ENCODE data around the gene UBTD2.
"Not testable (repeated sequence)": the region's sequence is repeated elsewhere in the genome, so short reads cannot be mapped to it uniquely, and the experiment has no call there.

Gene UBTD2

DNA sequence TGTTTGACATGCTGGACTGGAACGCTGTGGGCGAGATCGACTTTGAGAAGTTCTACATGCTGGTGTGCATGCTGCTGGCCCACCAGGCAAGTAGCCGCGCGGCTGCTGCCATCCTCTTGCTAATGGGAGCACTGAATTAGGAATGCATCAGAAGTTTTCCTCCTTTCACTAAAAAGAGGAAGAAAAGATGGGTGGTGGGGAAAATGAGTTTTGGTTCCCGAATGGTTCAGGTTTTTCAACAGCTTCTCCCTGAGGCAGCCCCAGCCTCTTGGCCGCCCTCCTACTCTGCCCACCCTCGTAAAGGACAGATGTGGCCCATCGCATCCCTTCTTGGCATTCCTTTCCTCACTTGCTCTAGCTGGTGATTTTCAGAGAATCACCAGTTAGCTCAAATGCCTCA is 84.1 kb downstream of the UBTD2 start:
- H3K4me3 ChIP-seq (ENCODE audit: low read depth, low read length), result no peak overlapping the region

DNA sequence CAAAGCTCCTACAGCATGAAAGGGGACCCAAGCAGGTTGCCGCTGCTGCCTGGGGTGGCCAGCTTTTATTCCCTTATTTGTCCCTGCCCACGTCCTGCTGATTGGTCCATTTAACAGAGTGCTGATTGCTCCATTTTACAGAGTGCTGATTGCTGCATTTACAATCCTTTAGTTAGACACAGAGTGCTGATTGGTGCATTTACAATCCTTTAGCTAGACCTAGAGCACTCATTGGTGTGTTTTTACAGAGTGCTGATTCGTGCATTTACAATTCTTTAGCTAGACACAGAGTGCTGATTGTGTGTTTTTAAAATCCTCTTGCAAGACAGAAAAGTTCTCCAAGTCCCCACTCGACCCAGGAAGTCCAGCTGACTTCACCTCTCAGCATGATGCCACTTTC is 85.8 kb downstream of the UBTD2 start:
- not testable (repeated sequence) for H3K4me3 ChIP-seq (ENCODE audit: low read depth, low read length)

DNA sequence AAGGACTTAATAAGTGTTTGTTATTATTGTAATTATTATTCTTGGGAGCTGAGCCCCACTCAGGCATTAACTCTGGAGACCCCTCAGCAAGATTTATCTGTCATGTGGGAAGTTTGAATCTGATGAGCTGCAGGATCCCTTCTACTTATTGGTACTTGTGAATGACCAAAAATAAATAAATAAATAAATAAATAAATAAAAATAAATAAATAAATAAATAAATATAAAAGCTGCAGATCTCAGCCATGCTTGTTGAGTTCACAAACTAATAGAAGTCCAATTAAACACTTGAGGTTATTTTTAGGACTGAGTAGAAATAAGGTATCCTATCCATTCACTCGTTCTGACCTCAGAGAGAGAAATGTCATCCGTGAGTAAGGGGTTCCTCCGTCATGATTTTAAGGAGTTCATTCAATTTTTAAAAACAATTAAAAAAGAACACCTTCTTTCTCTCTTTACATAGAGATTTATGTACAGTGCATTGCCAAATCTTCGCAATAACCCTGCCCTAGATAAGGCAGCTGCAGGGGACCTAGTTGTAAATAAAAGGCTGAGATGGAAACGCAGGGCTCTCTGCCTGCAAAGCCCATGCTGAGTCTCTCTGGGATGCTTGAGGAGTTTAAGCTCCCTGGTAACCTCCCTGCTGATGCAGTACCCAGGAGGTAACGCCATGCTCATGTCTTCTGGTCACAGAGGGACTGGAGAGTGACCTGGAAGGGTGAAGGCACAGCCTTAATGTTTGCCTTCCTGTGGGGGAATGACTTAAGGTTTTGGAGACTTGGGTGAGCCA is 88.4 kb downstream of the UBTD2 start:
- no peak overlapping the region for H3K4me3 ChIP-seq (ENCODE audit: low read depth, low read length)

DNA sequence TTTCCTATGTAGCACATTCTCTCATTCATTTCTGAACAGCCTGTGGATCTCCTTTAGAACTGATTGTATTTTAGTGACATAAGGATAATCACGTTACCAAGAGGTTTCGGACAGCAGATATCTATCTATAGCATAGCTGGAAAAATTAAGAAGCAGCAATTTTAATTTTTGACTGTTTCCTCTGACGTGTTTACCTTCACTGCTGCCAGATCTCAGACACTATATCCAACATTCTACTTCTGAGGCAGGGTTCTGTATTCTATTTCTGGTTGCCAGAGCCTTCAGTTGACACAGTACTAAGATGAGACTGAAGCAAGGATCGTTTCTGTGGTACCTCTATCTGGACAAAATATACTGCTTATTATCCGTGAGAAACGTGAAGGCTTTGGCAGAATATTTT is 89.7 kb downstream of the UBTD2 start, which contains the start of gene EFCAB9:
Gene EFCAB9 (plus strand): TSS at position 301 of the 400 bp plus-strand sequence. CDS start 1 bp downstream, at position 302.
- no peak within 1 kb of the TSS for H3K4me3 ChIP-seq (ENCODE audit: low read depth, low read length)

DNA sequence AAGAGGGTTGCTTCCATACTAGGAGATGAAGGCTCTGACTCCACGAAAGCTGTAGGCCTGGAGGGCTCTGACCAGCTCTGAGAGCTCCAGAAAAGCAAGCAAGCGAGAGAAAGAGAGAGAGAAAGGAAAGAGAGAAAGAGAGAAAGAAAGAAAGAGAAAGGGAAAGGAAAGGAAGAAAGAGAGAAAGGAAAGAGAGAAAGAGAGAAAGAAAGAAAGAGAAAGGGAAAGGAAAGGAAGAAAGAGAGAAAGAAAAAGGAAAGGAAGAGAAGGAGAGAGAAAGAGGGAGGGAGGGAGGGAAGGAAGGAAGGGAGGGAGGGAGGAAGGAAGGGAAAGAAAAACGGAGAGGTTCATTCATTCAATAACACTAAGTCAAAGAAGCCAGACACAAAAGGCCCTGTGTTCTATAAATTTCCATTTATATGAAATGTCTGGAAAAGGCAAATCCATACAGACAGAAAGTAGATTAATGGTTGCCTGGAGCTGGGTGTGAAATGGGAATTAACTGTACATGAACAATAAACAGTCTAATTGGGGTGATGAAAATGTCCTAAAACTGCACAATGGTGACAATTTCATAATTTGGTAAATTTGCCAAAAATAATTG is 93.8 kb downstream of the UBTD2 start:
- no peak overlapping the region for H3K4me3 ChIP-seq (ENCODE audit: low read depth, low read length)

DNA sequence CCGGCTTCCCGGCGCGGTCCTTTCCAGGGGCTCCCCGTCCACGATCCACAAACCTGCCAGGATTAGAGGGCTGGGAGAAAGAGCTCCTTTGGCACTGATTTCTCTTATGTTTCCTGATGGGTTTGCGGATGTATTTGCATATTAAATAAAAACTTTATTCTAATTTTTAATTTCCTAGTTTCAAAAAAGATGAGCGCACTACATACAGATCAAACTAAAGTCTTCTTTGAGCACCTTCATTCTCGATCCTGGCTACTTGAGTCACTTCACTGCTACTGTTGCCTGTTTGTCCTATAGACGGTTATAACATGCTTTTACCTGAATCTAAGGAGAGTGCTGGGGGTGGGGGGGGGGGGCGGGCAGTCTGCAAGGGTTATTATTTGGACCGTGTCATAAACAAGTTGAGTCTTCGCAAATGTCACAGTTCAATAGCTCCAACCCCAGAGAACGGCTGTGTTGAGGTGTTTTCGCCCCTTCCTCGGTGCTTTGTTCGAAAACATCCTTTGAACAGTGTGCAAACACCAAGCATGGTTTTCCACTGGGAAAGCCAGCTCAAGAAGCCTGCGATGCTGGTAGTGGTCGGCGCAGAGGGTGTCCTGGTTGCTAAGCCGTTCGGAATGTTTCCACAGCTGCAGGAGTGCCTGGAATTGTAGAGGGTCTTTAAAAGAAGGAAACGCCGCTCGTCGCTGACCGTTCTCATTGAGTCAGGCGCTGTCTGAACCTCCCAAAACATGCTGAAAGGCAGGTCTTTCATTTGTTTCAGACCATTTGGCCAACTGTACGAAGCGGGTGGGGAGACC is 94.5 kb downstream of the UBTD2 start:
- H3K4me3 ChIP-seq (ENCODE audit: low read depth, low read length), result peak overlapping the region; percentile 91

DNA sequence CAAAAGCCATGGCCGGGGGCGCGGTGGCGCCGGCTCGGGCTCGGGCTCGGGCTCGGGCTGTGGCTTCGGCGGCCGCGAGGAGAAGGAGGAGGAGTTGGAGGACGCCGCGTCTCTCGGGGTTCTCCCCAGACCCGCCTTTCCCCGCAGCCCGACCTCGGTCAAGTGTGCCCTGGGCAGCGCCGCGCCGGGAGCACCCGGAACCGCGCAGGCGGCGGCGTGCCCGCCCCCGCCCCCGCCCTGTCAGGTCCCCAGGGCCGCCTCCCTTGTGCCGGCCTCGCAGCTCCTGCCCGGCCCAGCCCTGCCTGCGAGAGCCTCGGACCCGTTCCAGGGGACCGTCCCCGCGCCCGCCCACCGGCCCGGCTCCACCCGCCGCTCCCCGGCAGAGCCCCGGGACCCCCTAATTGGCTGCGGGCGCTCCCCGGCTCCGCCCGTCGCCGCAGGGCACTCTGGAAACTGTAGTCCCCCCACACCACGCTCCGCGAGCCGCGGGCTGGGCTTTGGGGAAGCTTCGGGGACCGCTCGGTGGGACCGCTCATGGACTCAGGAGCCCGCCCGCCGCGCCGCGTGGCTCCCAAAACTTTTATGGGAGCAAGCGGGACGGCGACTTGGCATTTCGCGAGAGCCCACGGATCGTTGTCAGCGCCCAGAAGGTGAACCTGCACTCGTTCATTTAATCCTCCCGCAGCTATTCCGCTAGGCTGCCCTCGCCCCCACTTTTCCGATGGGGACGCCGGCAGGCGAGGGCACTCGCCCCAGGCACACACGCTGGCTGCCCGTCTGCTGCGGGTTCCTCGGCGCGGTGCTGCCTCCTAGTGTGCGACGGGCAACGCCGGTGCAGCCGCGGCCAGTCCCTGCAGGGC is 95.3 kb downstream of the UBTD2 start, which contains the start of gene STK10:
Gene STK10 (minus strand): TSS at position 192 of the 860 bp plus-strand sequence. CDS start 182 bp downstream, at position 10.
- peak within 1 kb of the TSS; percentile 91 for H3K4me3 ChIP-seq (ENCODE audit: low read depth, low read length)

DNA sequence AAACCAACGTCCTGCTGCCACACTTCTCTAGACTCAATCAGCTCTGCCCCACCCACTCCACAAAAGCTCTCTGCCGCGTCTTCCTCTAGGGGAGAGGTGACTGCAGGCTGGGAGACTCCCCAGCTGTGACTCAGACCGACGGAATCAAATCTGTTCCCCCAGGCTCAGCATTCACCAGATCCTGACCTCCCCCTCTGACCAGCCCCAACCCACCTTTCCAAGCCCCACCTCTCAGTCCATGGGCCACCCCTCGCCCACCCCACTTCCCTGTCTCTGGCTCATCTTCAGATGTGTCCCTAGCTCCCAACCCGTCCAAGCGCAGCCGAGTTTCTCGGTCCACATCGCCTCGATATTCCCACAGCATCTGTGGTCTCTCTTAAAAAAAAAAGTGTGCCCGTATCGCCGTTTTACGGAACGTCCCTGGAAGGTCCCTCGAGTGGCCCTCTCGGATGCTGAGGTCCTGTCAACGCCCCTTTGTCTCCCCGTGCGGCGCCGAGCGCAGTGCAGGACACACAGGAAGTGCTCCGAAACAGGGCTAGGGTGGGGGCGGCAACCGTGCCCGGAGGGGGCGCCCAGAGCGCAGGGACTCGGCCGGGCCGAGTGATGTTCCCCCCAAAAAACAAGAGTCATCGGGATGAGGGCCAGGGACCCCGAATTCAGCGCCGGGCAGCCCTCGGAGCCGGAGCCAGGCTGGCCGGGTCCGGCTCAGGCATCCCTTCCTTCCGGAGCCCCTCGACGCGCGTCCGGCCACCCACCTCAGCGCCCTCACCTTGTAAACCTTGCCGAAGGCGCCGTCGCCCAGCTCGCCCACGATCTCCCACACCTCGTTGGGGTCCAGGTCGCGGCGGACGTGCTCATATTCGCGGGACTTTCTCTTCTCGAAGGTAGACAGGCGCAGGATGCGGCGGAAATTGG is 96.2 kb downstream of the UBTD2 start:
- peak overlapping the region; percentile 91 for H3K4me3 ChIP-seq (ENCODE audit: low read depth, low read length)

DNA sequence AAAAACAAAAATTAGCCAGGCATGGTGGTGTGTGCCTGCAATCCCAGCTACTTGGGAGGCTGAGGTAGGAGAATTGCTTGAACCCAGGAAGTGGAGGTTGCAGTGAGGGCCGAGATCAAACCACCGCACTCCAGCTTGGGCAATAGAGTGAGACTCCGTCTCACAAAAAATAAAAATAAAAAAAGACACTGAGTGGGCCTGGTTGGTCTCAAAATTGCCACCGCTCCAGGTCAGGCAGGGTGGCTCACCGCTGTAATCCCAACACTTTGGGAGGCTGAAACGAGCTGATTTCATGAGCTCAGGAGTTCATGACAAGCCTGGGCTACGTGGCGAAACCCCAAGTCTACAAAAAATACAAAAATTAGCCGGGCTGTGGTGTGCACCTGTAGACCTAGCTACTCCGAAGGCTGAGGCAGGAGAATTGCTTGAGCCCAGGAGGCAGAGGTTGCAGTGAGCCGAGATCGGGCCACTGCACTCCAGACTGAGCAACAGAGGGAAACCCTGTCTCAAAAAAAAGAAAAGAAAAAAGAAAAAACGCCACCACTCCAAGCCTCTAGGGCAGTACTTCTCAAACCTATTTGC is 97.4 kb downstream of the UBTD2 start:
- H3K4me3 ChIP-seq (ENCODE audit: low read depth, low read length), result no peak overlapping the region

DNA sequence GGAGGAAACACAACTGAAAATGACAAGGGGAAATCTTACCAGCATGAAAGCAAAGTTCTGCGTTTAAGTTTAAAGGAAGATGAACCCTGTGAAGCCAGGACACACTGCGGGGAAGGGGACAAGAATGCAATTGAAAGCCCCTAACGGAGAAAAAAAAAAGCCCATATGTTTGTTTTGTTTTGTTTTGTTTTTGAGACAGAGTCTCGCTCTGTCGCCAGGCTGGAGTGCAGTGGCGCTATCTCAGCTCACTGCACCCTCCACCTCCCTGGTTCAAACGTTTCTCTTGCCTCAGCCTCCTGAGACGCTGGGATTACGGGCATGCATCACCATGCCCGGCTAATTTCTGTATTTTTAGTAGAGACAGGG is 98.5 kb downstream of the UBTD2 start:
- H3K4me3 ChIP-seq (ENCODE audit: low read depth, low read length), result no peak overlapping the region

DNA sequence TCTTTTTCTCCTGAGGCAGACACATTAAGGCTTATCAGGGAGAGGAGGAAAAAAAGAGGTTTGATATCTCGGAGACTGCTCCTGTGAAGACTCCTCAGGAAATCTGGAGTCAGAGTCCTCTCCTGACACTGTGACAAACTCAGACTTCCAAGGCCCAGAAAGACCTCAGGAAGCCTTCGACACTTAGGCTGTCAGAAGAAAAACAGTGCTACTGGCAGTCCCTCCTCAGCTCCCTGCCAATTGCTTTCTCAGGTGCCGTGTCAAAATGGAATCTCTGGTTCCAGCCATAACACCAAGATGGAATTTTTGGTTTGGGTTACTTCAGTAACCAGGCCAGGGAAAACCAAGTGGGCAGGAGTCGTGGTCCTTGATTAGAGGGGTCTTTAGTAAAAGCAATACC is 99.7 kb downstream of the UBTD2 start:
- no peak overlapping the region for H3K4me3 ChIP-seq (ENCODE audit: low read depth, low read length)

DNA sequence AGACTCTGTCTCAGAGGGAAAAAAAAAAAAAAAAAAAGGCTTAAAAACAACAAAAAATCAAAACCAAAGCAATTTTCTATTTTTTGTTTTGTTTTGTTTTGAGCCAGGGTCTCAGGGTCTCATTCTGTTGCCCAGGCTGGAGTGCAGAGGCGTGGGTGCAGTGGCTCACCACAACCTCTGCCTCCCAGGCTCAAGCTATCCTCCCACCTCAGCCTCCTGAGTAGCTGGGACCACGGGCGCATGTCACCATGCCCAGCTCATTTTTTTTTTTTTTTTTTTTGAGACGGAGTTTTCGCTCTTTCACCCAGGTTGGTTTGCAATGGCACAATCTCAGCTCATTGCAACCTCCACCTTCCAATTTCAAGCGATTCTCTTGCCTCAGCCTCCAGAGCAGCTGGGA is 101.3 kb downstream of the UBTD2 start:
- H3K4me3 ChIP-seq (ENCODE audit: low read depth, low read length), result no peak overlapping the region

DNA sequence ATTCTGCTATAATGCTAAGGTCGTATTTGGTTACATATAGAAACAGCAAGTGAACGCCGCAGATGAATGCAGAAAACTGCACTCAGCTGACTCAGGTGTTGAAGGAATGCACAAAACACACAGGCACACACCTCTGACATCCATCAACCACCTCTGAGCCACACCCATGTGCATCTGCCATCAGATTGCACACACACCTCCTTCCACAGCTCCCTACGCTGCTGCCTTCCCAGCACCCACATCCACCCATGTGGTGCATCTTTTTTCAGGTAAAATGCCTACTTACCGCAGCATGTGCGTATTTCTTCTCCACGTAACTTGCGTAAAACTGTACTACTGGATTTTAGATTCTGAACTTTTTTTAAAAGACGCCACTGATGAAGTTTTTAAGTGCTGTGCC is 102.6 kb downstream of the UBTD2 start:
- H3K4me3 ChIP-seq (ENCODE audit: low read depth, low read length), result no peak overlapping the region

DNA sequence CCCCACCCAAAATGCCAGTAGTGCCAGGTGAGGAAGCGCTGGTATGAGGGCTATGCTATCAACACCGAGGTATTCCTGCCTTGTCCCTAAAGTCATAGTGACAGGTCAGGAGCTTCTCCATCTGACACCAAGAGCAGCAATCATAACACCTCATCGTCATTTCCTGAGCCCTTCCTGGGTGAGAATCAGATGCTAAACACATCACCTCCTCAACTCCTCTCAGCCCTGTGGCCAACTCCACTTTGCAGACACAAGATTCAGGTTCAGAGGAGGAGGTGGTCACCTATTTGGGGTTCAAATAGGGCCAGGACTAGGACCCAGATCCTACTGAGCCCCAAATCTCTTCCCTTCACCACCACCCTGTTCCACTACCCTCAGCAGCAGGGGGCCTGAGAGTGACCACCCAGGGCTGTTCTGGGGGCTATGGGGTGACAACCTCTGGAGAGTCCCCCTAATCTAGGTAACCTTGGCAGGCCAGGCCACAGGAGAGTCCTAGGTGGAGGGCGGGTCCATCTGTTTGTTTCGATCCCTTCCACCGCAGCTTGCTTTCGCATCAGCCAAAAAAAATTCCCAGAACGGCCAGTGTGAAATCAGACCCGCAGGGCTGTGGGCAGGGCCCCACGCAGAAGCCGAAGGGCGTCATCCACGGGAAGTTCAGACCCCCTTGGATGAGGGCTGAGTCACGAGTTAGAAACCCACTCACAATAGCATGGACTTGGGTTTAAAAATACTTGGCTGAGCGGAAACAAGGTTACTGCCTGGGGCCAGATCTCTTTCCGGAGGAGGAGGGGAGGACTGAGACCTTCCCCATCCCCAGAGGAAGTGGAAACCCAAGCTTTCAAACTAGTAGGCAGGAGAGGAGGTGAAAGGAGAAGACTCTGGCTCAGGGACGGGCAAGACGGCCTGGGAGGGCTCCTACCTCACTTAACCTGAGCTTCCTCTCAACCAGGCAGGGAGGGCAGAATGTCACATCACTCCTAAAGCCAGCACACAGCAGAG is 104.3 kb downstream of the UBTD2 start:
- no peak overlapping the region for H3K4me3 ChIP-seq (ENCODE audit: low read depth, low read length)

DNA sequence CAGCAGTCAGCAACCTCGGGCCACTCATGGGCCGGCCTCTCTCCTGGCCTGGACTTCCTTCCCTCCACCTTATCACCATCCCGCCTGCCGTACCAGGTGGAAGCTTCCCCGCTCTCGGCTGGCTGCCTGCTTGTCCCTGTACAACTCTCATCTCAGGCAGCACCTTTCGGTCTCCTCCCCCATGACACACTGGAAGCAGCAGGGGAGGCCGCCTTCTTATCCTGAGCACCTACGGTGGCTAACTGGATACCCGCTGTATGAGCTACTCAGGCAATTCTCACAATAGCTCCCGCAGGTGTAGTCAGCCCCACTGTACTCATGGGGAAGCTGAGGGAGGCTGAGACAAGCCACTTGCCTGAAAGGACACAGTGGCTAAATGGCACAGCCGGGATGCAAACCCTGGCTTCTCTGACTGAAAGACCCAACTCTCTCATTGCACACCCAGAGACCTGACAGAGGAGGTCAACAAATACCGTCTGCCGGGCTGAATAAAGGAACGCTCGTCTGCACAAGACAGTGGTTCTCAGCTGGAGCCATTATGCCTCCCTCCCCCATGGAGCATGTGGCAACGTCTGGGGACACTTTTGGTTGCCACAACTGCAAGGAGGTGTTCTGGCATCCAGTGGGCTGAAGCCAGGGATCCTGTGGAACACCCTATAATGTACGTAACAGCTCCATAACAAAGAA is 105.1 kb downstream of the UBTD2 start:
- H3K4me3 ChIP-seq (ENCODE audit: low read depth, low read length), result no peak overlapping the region

DNA sequence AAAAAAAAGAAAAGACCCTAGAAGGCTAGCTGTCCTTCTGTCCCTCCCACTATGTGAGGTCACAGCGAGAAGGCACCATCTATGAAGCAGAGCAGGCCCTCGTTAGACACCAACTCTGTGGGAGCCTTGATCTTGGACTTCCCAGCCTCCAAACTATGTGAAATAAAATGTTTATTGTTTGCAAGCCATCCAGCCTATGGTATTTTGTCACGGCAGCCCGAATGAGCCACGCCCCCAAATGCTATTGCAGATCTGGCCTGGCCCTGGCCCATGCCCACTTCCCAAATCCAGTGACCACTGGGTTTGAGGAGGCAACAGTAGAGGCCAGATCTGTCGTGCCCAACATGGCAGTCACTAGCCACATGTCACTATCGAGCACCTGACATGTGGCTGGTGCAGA is 106.4 kb downstream of the UBTD2 start:
- H3K4me3 ChIP-seq (ENCODE audit: low read depth, low read length), result no peak overlapping the region

DNA sequence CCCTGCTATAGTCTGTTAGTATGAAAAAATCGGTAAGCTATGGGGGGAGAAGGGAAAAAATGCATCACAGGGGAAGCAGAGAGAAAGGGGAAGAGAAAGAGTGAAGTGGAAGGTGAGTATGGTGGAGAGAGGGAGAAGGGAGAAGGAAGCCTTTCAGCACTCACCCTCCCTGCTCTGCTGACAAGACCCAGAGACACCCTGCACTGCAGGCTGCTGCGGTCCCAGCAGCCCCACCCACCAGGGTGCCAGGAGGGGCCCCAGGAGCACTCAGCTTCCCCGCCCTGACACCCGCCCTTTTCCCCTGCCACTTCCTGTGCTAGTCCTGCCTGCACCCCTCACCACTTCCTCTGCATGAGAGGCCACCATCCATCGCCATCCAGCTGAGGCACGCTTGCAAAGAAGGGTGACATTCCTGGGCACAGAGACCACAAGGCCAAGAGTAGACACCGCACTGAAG is 108.3 kb downstream of the UBTD2 start:
- H3K4me3 ChIP-seq (ENCODE audit: low read depth, low read length), result no peak overlapping the region

Measured in iPS-11a (cell line).